ENCODE results near the gene RBM8A.

GRCh38 chr1:145961425-145962156, 34.3 kb upstream of the RBM8A start:
- TF ChIP-seq, protein P1, sequence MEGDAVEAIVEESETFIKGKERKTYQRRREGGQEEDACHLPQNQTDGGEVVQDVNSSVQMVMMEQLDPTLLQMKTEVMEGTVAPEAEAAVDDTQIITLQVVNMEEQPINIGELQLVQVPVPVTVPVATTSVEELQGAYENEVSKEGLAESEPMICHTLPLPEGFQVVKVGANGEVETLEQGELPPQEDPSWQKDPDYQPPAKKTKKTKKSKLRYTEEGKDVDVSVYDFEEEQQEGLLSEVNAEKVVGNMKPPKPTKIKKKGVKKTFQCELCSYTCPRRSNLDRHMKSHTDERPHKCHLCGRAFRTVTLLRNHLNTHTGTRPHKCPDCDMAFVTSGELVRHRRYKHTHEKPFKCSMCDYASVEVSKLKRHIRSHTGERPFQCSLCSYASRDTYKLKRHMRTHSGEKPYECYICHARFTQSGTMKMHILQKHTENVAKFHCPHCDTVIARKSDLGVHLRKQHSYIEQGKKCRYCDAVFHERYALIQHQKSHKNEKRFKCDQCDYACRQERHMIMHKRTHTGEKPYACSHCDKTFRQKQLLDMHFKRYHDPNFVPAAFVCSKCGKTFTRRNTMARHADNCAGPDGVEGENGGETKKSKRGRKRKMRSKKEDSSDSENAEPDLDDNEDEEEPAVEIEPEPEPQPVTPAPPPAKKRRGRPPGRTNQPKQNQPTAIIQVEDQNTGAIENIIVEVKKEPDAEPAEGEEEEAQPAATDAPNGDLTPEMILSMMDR (IDR thresholded peaks at IDR 0.05), result no peak
- TF ChIP-seq TAF1 (IDR thresholded peaks at IDR 0.05; ENCODE audit: borderline replicate concordance, low read depth, low read length), result no peak
- TF ChIP-seq POLR2AphosphoS5 (IDR thresholded peaks at IDR 0.05; ENCODE audit: low read depth, low read length), result no peak
- TF ChIP-seq FOXJ3 (CRISPR knock-in tag; IDR thresholded peaks at IDR 0.05), result no peak
- TF ChIP-seq, protein P2, sequence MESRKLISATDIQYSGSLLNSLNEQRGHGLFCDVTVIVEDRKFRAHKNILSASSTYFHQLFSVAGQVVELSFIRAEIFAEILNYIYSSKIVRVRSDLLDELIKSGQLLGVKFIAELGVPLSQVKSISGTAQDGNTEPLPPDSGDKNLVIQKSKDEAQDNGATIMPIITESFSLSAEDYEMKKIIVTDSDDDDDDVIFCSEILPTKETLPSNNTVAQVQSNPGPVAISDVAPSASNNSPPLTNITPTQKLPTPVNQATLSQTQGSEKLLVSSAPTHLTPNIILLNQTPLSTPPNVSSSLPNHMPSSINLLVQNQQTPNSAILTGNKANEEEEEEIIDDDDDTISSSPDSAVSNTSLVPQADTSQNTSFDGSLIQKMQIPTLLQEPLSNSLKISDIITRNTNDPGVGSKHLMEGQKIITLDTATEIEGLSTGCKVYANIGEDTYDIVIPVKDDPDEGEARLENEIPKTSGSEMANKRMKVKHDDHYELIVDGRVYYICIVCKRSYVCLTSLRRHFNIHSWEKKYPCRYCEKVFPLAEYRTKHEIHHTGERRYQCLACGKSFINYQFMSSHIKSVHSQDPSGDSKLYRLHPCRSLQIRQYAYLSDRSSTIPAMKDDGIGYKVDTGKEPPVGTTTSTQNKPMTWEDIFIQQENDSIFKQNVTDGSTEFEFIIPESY (IDR thresholded peaks at IDR 0.05; ENCODE audit: borderline replicate concordance, low read depth), result no peak
- no peak for TF ChIP-seq YY1 (IDR thresholded peaks at IDR 0.05; ENCODE audit: low read depth)
- no peak for TF ChIP-seq SMC3 (IDR thresholded peaks at IDR 0.05; ENCODE audit: low read depth, low read length)
- TF ChIP-seq RFX5 (IDR thresholded peaks at IDR 0.05; ENCODE audit: low read length), result no peak
- peak; percentile 81 for TF ChIP-seq MAX (IDR thresholded peaks at IDR 0.05; ENCODE audit: low read depth)
- no peak for TF ChIP-seq RAD21 (IDR thresholded peaks at IDR 0.05; ENCODE audit: low read length)
- TF ChIP-seq USF2 (IDR thresholded peaks at IDR 0.05; ENCODE audit: borderline replicate concordance, low read depth, low read length), result no peak
- peak; percentile 55 for TF ChIP-seq NRF1 (IDR thresholded peaks at IDR 0.05; ENCODE audit: low read depth, low read length)

All from SK-N-SH (cell line).